IPS-NIHi11 (cell line): ENCODE data around the gene GRIN2A.
"Not testable (repeated sequence)": the region's sequence is repeated elsewhere in the genome, so short reads cannot be mapped to it uniquely, and the experiment has no call there.

ENCODE experiments used
- DNase-seq: peaks from one replicate; pipeline ENCODE4 v3.0.0; 2012; ENCODE audit warnings: mixed read lengths, low spot score

GRIN2A gene

DNA sequence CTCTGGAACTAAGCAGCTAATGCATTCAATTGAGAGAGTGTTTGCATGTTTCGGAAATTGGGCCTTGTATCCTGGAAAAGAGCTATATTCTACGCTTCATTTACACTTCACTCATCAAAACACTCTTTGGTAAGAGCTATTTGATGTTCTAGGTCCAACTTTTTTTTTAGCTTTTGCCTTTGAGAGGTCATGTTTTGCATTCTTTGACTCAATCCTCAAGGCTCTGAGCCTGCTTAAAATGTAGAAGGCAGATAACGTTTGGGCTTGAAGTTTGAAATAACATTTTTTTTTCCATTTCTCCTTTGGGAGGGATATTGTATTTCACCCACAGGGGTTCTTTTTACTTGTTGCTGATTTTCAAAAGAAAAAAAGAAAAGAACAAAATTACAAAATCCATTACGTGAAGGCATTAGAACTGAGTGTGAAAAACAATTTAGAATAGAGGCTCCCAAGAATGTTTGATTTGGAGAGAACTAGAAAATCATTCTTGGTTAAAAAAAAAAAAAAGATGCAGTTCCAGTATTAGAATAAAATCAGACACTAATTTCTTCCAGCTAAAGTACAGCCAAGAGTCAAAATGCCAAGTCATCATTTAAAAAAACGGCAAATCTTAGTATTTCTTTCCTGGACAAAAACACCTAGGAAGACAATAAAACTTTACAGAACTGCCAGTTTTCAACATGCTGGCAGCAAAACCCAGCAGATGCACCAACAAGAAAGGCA lies 268.5 kb downstream of the GRIN2A start:
- DNase-seq = no peak

DNA sequence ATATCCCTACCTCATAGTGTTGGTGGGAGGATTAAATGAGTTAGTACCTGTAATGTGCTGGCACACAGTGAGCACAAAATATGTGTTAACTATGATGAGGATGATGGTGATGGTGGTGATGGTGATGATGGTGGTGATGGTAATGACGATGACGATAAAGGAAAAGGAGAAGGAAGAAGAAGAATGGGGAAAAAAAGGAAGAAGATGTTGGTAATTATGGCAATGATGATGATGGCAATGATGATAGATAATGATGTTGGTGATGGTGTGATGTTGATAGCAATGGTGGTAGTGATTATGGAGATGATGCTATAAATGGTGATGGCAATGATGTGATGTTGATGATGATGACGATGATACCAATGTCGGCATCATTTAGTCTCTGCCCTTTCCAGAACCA lies 270.2 kb downstream of the GRIN2A start:
- no peak for DNase-seq

DNA sequence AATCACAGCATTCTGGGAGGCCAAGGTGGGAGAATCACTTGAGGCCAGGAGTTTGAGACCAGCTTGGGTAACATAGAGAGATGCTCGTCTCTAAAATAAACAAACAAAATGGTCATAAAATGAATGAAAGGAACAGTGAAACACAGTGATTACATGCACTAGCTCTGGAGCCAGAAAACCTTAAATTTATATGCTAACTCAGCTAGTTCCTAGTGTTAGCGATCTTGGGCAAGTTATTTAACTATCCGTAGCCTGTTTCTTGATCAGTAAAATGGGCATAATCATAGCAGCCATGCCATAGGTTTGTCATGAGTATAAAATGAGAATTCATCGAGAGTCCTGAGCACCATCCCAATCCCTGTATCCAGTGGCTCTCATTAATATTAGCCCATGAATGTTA lies 271.0 kb downstream of the GRIN2A start:
- DNase-seq = no peak

DNA sequence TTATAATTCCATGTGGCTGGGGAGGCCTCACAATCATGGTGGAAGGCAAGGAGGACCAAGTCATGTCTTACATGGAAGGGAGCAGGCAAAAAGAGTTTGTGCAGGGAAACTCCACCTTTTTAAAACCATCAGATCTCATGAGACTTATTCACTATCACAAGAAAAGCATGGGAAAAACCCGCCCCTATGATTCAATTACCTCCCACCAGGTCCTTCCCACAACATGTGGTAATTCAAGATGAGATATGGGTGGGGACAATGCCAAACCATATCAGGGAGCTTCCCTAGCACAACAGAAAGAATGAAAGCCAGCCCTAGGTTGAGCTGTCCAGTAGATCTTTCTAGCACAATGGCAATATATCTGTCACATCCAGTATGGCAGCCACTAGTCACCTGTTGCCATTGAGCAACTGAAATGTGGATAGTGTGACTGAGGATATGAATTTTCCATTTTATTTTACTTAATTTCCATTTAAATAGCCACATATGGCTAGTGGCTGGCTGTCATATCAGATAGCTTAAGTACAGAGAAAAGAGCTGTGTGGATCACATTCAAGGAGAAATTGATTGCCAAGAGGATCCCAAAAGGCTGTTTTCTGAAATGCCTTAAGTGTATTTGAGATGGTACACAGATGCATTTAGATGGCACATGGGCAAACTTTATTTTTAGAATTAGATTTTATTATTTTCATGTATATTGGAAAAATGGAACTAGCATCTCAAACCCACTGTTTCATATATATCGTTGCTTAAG lies 273.0 kb downstream of the GRIN2A start:
- DNase-seq = no peak

DNA sequence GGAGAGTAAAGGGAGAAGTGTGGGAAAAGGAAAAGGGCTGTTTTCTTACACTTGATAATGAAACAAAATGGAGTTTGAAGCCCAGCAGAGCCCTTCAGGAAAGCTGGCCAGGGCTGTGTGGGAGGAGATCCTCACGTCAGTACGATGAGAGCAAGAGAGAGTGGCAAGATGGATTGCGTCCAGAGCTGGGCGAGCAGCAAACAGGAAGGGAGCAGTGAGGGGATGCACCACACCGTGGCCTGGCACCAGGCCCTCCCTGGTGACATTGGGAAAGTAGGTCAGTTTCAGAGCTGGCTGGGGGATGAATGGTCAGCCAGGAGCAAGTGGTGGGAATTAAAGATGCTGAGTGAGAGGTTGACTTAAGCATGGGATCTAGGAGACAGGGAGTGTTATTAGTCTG lies 273.6 kb downstream of the GRIN2A start:
- no peak for DNase-seq

DNA sequence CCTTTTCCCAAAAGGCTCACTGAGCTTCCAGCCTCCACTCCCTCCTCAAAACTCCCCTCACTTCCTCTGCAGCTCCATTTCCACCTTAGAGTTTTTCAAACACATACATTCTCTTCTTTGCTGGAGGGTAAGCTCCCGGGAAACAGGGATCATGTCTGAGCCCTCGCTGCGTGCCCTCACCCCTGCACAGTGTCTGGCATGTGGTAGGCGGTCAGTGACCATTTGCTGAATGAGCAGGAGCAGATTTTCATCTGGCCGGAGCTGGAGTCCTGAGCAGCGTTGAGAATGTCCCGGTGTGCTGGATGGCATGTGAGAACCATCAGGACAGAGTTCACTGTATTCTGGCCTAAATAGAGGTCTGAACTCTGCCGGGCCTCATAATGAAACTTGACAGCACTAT lies 274.5 kb downstream of the GRIN2A start:
- no peak for DNase-seq

DNA sequence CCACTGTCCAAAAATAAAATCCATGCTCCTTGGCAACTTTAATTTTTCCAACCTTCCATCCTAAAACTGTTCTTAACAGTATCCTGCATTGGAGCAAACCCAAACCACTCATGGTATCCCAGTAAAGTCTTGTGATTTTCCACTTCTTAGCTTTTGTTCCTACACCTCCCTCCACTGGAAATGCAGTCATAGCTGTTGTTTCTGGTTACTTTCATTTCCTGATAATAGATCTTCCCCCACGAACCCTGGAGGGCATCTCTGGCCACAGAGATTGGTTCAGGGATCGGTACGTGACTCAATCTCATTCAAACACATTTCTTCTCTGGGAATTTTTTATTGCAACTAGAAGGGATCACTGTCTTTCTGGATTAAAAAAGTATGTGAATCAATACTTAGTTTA lies 276.0 kb downstream of the GRIN2A start:
- no peak for DNase-seq

DNA sequence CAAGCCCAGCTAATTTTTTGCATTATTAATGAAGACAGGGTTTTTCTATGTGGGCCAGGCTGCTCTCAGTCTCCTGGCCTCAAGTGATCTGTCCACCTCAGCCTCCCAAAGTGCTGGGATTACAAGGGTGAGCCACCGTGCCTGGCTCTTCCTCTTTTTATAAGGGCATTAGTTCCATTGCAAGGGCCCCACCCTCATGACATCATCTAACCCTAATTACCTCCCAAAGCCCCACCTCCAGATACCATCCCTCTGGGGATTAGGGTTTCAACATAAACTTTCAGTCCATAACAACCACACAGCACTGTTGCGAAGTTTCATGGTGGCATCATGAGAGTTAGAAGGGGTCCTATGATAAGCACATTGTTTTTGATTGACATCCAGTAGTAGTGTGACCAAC lies 277.7 kb downstream of the GRIN2A start:
- no peak for DNase-seq

DNA sequence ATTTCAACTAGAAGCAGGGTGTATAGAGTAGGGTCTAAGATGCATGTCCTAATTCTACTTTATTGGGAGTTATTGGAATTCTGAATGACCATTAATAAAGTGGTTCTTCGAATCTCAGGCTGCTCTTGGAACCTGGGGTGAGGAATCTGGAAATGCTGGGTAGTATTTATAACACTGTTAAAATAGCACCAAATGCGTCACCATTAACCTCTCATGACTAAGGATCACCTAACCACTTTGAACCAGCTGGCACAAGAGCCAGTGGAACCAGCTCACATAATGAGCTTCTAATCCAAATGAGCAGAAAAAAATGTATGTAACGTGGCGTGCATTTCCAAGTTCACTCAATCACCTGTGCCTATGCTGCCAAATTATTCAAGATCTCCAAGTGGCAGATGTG lies 281.7 kb downstream of the GRIN2A start:
- DNase-seq = no peak

DNA sequence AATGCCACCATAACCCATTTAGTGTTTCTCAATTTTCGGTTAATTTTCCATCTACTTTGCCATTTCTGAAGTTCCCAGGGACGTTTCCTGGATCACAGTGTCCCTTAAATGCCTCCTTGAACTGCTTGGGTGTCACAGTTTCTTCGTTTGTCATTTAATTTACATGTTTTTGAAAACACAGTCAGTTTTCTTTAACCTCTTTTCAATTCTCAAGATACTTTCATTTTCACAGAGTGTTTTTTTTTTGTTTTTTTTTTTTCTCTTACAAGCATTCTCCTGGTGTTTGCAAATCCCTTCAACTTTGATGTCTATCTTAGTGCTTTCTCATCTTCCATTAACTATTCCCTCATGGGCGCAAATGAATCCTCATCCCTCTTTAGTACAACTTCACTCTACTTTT lies 283.7 kb downstream of the GRIN2A start:
- DNase-seq = no peak

DNA sequence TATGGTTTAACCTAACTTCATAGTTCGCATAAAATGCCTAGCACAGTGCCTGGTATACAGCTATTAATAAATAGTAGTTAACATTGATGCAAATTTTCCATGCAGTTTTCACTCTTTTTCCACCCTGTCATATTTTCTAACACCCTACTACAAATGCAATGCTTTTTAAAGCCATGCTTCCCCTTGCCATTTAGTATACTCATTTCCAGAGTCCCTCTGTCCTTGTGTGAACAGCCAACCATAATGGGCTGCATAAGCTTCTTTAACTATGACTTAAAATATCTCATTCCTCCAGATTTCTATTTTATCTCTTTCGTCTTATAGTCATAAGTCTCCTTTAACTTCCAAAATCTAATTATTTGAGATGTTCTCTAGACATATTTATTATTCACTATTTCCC lies 284.1 kb downstream of the GRIN2A start:
- no peak for DNase-seq

DNA sequence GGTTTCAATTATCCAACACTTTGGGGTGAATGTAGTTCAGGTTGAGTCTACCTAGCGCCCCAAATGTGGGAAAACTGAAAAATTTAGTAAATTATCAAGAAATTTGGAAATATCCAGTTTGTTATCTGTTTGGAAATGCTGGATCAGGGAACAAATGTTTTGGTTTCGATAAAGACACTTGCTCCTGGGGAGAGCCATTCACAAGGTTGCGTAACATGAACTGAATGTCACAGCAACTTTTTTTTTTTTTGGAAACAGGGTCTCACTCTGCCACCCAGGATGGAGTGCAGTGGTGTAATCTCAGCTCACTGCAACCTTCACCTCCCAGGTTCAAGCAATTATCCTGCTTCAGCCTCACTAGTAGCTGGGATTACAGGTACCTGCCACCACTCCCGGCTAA lies 286.4 kb downstream of the GRIN2A start:
- DNase-seq = no peak

DNA sequence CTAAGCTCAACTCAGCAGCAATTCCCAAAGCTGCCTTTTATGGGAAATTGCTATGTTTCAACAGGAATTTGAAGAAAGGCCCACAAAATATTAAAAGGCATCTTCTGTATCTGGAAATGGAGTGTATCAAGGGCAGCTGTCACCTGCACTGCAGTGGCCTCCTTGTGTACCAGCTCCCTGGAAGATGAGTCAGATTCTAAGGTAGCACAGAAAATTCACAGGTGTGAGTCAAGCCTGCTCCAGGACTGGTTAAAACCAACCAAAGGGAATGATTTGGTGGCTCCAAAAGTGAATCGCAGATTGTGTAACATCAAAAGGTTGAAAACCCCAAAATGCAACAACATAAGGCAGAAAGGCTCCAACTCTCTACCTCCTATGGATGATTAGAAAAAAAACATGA lies 296.4 kb downstream of the GRIN2A start:
- DNase-seq = no peak

DNA sequence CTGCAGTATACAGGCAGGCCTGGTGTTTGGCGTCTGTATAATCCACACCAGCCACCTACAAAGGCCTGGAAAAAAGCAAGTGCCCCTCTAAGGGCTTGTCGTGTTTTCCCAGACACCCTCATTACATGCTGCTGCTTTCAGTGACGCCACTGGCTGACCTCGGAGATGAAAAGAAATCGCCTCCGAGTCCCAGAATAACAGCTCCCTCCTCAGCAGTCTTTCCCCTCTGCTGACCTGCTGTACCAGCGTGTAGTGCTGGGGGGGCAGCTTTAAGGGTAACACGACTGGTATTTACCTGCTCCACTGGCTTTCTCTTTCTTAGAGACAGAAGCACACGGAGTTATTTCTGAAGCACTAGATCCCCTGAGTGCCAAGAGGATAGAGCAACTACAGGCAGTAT lies 296.8 kb downstream of the GRIN2A start:
- DNase-seq = no peak

DNA sequence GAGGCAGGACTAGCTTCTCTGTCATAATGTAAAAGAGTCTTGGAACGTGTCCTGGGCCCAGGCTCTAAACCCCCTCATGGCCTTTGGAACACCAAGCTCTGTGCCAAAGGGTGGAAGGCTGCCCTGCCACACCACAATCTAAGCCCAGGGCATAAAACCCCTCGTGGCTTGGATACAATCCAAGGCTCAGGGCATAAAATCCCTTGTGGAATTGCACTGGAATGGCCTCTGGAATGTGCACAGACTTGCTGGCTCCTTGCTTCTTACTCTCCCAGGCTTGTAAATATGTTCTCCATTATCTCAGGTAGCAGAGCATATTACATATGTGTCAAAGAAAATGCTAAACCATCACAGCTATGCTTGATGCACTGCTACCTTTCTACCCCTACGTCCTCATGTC lies 306.2 kb downstream of the GRIN2A start:
- DNase-seq = not testable (repeated sequence)

DNA sequence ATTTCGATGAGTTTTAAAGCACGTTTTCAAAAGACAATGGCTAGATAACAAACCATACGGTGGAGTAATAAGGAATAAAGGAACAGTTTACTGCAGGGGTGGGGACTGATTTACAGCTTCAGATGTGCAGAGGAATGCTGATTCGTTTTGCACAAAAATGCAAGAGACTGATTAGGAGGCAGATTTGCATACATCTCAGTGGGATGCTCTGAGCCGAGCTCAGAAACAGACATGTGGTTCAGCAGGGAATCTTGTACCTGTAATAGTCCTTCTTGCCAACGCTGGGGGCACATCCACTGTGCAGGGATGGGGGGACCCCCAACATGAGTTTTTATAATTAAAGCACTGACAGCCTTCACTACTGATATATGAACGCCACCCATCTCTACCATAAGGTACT lies 308.0 kb downstream of the GRIN2A start:
- no peak for DNase-seq

DNA sequence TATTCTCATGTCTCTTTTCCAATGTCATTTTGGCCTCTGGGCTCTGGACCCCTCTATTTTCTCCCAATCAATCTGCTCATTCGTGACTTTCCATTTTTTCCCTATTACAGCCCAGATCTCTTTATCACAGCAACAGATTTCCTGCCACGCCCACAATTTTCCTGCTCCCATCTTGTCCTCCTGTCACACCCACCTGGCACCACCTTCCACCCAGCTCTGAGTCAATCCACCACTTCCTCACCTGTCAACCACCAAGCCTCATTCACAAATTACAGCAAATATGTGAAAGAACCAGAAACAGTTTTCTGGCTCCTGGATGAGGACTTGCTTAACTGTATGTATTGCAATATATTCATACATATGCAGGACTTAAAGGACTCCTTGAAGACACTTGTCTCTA lies 311.3 kb downstream of the GRIN2A start:
- no peak for DNase-seq

DNA sequence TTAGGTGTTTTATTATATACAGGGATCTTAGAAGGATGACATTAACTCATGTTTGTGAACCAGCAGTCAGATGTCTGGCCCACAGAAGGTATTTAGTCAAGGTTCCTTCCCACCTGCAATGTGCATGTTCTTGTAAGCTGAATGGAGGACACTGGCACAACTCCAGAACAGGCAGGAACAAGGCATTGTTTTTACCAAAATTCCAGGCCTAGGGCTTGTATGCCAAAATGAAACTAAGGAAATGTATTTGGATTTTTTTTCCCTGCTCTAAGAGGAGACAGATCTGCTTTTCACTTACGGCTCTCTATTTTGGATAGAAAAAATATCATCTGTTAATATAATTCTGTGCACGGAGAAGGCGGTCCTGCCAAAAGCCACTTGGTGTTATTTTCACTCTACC lies 312.5 kb downstream of the GRIN2A start:
- DNase-seq = no peak

DNA sequence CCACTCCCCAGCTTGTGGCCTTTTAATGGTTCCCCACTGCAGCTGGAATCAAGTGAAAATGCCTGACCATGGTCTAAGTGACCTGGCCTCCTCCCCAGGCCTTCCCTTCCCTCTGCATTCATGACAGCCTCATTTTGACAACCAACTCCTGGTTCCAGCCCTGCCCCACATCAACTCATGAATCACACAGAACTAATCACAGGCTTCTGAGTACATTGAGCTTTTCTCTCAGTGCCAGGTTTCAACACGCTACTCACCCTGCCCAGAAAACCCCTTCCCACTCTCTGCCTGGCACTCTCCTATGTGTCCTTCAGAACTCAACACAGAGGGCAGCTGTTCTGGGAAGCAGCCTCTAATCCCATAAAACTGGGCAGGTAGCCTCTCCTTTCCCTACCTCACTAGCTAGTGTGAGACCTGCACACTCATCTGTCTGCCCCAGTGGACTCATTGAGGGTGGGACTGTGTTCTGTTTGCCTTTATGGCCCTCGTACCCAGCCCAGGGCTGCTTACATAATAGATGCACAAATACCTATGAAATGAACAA lies 313.6 kb downstream of the GRIN2A start:
- no peak for DNase-seq

DNA sequence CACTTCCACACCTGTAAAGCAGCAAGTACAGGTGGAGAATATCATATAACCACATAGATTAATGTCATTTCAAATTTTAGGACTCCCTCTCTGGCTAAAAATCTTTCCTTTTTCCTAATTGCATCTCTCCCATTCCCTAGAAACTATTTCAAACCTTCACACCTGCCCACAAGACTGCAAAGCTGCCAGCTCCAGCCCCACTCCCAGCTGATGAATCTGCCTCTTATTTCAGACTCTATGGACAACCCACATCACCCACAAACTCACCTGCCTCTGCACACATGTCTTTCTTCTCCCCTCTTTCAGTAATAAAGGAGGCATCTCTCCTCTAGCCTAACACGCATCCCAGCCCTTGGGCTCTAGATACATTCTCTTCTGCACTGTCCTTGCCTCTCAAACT lies 315.1 kb downstream of the GRIN2A start:
- no peak for DNase-seq

DNA sequence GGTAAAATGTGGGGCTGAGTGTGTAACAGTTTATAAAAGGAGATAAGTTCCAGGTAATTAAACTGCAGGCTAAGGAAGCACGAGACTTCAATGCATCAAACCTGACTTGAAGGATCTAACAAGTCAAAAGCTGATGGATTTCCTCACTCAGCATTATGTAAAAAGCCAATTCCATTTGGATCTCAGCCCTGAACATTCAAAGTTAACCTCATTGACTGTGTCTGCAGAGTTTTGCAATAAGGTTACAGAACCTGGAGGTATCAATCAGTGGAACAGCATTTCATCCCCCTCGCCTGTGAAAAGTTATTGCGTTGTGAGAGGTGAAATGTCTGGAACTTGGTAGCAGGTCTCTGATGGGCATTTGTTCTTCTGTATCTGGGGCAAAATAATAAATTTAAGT lies 317.8 kb downstream of the GRIN2A start:
- DNase-seq = no peak

DNA sequence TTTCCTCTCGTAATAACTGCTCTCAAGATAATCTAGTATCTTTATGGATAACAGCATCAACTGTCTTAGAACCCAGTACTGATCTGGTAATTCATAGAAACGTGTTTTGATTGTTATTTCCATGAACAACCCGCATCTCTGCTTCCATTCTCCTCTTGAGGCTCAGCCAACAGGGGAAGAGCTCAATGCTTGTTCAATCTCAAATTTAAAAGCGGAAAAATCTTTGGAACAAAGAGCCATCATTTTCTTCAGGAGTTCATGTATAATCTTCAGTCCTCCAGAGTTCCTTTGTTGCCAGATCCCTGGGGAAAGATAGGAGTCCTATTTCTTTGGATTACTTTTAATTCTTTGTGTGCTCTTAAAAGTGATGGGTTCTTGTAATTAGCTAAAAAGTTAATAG lies 319.9 kb downstream of the GRIN2A start:
- no peak for DNase-seq

DNA sequence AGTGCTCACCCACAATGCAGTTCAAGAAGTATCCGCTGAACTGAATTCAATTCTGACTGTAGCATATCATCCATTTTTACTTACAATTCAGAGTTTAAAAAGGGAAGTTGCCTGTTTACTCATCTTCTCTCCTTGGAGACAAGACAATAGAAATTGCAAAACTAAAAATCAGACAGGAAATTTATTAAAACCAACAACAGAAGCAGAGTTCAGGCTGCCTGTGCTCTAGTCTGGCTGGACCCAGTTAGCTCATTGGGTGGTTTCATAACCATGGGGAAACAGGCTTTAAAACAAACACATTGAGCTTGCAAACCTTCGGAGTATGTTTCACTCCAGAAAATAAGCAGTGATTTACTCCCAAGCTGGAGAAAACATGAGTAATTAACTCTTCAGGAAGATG lies 321.4 kb downstream of the GRIN2A start:
- DNase-seq = no peak
